Esophagus muscularis mucosa (tissue), 4 donors: Measurements from ENCODE around the gene CNTLN. TPM values are rescaled to one million over a fixed set of nuclear protein-coding genes. Genes with fewer than 3 reads are reported as not detected.

Experiments used
- DNase-seq: peaks from one replicate; pipeline ENCODE4 v3.0.0-alpha.2; 2017; ENCODE audit errors: extremely low spot score
- H3K27ac ChIP-seq, 4 donors: fragments of 200-600 bp; sonication (generic); replicated peaks in 1 of 4; 1 replicate in 3 of 4; 2 replicates in 1 of 4; pipeline ENCODE4 v1.5.1; 2016 to 2019; ENCODE audit warnings: mild to moderate bottlenecking in 1 of 4
- H3K27me3 ChIP-seq, 4 donors: fragments of 200-600 bp; sonication (generic); one replicate each; pipeline versions ENCODE4 v1.5.1 to v1.6.0; 2016 to 2019
- H3K36me3 ChIP-seq, 4 donors: fragments of 200-600 bp; sonication (generic); one replicate each; pipeline ENCODE4 v1.5.1; 2016 to 2019
- H3K4me1 ChIP-seq, 4 donors: fragments of 200-600 bp; sonication (generic); one replicate each; pipeline ENCODE4 v1.5.1; 2016 to 2019
- H3K4me3 ChIP-seq, 4 donors: fragments of 200-600 bp; sonication (generic); 1 replicate in 2 of 4; 2 replicates in 2 of 4; pipeline ENCODE4 v1.5.1; 2016 to 2019; ENCODE audit warnings: mild to moderate bottlenecking in 4 of 4, moderate library complexity in 1 of 4
- H3K9me3 ChIP-seq, 4 donors: fragments of 200-600 bp; sonication (generic); 1 replicate in 3 of 4; 2 replicates in 1 of 4; pipeline ENCODE4 v1.5.1; 2016 to 2019
- EP300 ChIP-seq: sonication (generic); formaldehyde crosslinking; IDR thresholded peaks from one replicate; pipeline ENCODE4 v1.6.1; 2017; ENCODE audit warnings: antibody characterized with exemption
- POLR2A ChIP-seq: fragments of 450-650 bp; IDR thresholded peaks from one replicate; pipeline ENCODE4 v1.6.1; 2017; ENCODE audit warnings: antibody characterized with exemption, moderate library complexity, mild to moderate bottlenecking, low read depth
- POLR2AphosphoS5 ChIP-seq, 2 donors: sonication (generic); formaldehyde crosslinking; IDR thresholded peaks; one replicate each; pipeline ENCODE4 v1.6.1; 2017; ENCODE audit warnings: antibody characterized with exemption in 2 of 2
- WGBS: methylation state at CpG from one replicate; pipeline ENCODE4 v1.1.5; 2018; 5-methylcytosine and 5-hydroxymethylcytosine counted together
- intact Hi-C: fragments of 100-400 bp; cut with DNase I; formaldehyde crosslinking; loops from one replicate; pipeline ENCODE4 v1.15.1; 2023
- total RNA-seq, 4 donors: library from RNA; depleted of rRNA; stranded (reverse); fragments of >200 nt; gene quantifications; one replicate each; pipeline versions ENCODE4 v1.1.0 to v1.2.1, GENCODE V29; 2016
- TF ChIP-seq, protein P1 (sequence below), 3 experiments: fragments of 200-600 bp in 2 of 3; fragments of 450-650 bp in 1 of 3; sonication (generic) in 2 of 3; IDR thresholded peaks; one replicate each; pipeline ENCODE4 v1.5.1; 2017 to 2019; ENCODE audit warnings: antibody characterized with exemption in 3 of 3, mild to moderate bottlenecking in 2 of 3, moderate library complexity in 1 of 3

CNTLN gene
- total RNA-seq, 4 donors from 2014 or later = 9.4 to 14.1 (median 12.0) TPM

DNA sequence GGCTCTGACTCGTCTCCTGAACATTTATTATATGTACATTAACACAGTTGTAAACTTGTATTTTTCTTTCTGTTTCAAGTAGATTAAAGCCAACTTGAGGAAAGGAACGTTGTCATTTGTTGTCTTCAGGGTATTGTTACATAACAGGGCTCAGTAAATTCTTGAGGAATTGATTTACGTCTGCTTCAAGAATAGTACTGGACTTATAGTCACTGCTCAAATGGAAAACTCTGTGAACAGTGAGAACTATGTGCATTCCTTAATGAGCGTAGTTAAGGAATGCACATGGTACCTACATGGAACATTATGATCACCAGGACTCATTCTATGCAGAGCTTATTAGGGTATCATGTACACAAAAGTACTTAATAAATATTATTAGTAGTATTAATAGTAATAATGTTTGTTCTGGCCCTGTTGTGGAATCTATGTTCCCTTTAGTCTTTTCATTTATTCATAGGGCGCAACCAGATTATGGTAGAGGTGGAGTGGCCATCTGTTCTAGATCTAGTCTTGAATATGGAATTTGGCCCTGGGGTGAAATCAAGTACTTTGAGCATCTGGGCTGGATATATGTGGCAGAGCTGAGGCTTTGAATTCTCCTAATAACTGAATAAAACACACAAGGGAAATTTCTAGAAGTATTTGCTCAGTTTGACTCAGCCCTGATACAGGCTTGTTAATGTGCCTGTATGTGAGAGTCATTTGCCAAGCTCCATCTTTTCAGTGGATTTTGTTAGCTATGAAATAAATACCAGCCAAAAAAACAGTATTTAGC, 335.4 kb downstream of the CNTLN start:
- 91% methylated on average over 5 of the region's 5 CpGs for WGBS
- no peak for TF ChIP-seq EP300
- no peak for TF ChIP-seq POLR2A
- TF ChIP-seq, protein P1, sequence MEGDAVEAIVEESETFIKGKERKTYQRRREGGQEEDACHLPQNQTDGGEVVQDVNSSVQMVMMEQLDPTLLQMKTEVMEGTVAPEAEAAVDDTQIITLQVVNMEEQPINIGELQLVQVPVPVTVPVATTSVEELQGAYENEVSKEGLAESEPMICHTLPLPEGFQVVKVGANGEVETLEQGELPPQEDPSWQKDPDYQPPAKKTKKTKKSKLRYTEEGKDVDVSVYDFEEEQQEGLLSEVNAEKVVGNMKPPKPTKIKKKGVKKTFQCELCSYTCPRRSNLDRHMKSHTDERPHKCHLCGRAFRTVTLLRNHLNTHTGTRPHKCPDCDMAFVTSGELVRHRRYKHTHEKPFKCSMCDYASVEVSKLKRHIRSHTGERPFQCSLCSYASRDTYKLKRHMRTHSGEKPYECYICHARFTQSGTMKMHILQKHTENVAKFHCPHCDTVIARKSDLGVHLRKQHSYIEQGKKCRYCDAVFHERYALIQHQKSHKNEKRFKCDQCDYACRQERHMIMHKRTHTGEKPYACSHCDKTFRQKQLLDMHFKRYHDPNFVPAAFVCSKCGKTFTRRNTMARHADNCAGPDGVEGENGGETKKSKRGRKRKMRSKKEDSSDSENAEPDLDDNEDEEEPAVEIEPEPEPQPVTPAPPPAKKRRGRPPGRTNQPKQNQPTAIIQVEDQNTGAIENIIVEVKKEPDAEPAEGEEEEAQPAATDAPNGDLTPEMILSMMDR (IDR thresholded peaks at IDR 0.05) = no peak
- no peak for TF ChIP-seq POLR2AphosphoS5 (IDR thresholded peaks at IDR 0.05)
- DNase-seq = no peak
- H3K9me3 ChIP-seq = no peaks in the 10 kb centered on the region
- intact Hi-C loops = no loop called here
- H3K36me3 ChIP-seq = peaks cover 0 to 18% (median 11%) of the 10 kb centered on the region in 4 donors
- H3K27ac ChIP-seq = no peak overlapping the region
- H3K4me3 ChIP-seq = no peak overlapping the region
- no peaks in the 10 kb centered on the region for H3K4me1 ChIP-seq
- no peaks in the 10 kb centered on the region for H3K27me3 ChIP-seq

DNA sequence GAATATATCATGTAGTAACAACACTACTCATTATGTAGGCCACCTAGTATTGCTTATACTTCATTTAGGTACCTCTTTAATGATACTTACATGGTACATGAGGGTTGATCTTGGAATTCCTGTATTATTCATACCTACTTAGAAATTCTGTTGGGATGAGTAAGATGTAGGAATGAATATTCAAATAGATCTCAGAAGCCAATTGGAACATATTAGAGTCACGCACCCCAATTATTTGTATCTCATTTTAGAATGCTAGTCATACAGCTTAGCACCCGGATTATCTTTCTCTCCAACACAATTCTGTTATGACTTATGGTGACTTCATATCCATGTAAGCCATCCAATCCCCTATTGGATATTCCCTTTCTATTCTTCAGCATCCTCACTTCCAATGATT, 337.3 kb downstream of the CNTLN start:
- Histone ChIP-seq H3K4me1 (no peaks in the 10 kb centered on the region), H3K36me3 (peaks cover 0 to 11% (median 5%) of the 10 kb centered on the region in 4 donors), H3K9me3 (no peaks in the 10 kb centered on the region), H3K27ac (no peak overlapping the region), H3K4me3 (no peak overlapping the region), H3K27me3 (no peaks in the 10 kb centered on the region)
- TF ChIP-seq POLR2A = no peak
- TF ChIP-seq EP300 = no peak
- intact Hi-C loops = no loop called here
- WGBS = 97% methylated on average over 2 of the region's 2 CpGs
- DNase-seq = no peak

DNA sequence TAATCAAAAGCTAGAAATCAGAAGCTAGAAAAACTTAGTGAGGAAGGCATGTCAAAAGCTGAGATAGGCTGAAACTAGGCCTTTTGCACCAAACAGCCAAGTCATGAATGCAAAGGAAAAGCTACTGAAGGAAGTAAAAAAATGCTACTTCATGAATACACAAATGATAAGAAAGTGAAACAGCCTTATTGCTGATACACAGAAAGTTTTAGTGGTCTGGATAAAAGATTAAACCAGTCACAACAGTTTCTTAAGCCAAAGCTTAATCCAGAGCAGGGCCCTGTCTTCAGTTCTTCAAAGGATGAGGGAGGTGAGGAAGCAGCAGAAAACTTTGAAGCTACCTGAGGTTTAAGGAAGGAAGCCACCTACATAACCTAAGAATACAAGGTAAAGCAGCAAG, 341.6 kb downstream of the CNTLN start:
- intact Hi-C loops = no loop called here
- DNase-seq = no peak
- Histone ChIP-seq H3K27me3 (no peaks in the 10 kb centered on the region), H3K9me3 (no peaks in the 10 kb centered on the region), H3K4me3 (no peak overlapping the region), H3K4me1 (no peaks in the 10 kb centered on the region), H3K27ac (no peak overlapping the region), H3K36me3 (no peaks in the 10 kb centered on the region)
- TF ChIP-seq EP300 (no peak), POLR2AphosphoS5 (IDR thresholded peaks at IDR 0.05) (no peak), POLR2A (no peak)
- TF ChIP-seq, protein P1 (IDR thresholded peaks at IDR 0.05) = no peak

DNA sequence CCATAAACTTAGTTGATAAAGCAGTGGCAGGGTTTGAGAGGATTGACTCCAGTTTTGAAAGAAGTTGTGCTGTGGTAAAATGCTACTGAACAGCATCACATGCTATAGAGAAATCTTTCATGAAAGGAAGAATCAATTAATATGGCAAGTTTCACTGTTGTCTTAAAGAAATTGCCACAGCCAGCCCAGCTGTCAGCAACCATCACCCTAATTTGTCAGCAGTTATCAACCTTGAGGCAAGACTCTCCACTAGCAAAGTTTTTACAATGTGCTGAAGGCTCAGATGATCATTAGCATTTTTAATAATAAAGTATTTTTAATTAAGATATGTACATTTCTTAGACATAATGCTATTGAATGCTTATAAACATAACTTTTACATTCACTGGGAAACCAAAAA, 343.0 kb downstream of the CNTLN start:
- H3K4me1 ChIP-seq = no peaks in the 10 kb centered on the region
- intact Hi-C loops = no loop called here

DNA sequence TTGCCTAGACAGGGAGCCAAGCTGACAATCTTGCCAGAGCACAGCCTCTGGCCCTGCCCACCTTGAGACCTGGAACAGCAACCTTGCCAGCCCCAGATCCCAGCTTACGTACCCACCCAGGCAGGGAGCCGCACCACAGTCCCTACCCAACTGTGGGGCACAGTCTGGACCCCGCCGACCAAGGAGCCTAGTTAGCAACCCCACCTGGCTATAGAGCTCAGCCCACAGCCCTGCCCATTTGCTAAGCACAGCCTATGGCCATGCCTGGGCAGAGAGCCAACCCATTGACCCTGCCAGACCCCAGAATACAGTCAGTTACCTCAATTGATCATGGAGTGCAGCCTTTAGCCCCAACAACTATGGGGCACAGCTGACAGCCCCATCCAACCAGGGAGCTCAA, 346.1 kb downstream of the CNTLN start:
- no peak for DNase-seq
- no peaks in the 10 kb centered on the region for H3K27me3 ChIP-seq
- H3K27ac ChIP-seq = no peak overlapping the region
- no peaks in the 10 kb centered on the region for H3K9me3 ChIP-seq
- peaks cover 0 to 5% (median 0%) of the 10 kb centered on the region in 4 donors for H3K36me3 ChIP-seq
- no peak overlapping the region for H3K4me3 ChIP-seq
- 100% methylated on average over 3 of the region's 4 CpGs for WGBS
- TF ChIP-seq EP300 (no peak), POLR2AphosphoS5 (IDR thresholded peaks at IDR 0.05) (no peak)
- TF ChIP-seq, protein P1 (IDR thresholded peaks at IDR 0.05) = no peak
- intact Hi-C loops = no loop called here
- no peaks in the 10 kb centered on the region for H3K4me1 ChIP-seq

More for the DNA sequence above, 343.0 kb downstream of the CNTLN start:
- Histone ChIP-seq H3K36me3 (no peaks in the 10 kb centered on the region), H3K27me3 (no peaks in the 10 kb centered on the region), H3K4me3 (no peak overlapping the region), H3K27ac (no peak overlapping the region), H3K9me3 (no peaks in the 10 kb centered on the region)
- TF ChIP-seq POLR2AphosphoS5 (IDR thresholded peaks at IDR 0.05) (no peak), EP300 (no peak), POLR2A (no peak)
- TF ChIP-seq, protein P1 (IDR thresholded peaks at IDR 0.05) = no peak
- no peak for DNase-seq
